GM23338 (cell line): ENCODE measurements around the gene FRRS1L. TPM values are rescaled to one million over a fixed set of nuclear protein-coding genes. Genes with fewer than 3 reads are reported as not detected.

Source experiments
- ATAC-seq: fragments of 200-7000 bp; cut with Tn5 transposase; 3 replicates; pipeline ENCODE4 v1.9.1; 2020
- DNase-seq: peaks from one replicate; pipeline ENCODE4 v3.0.0-alpha.2; 2015; ENCODE audit warnings: low spot score
- H2AFZ ChIP-seq: fragments of 200-600 bp; sonication (generic); 2 replicates; pipeline ENCODE4 v1.8.0; 2016; ENCODE audit warnings: antibody characterized with exemption, mild to moderate bottlenecking, moderate library complexity
- H3F3A ChIP-seq: fragments of 200-600 bp; sonication (generic); replicated peaks from 2 replicates; pipeline ENCODE4 v1.8.0; 2017; ENCODE audit warnings: antibody characterized with exemption, mixed run types, low read depth
- H3K27ac ChIP-seq: fragments of 200-600 bp; sonication (generic); 2 replicates; pipeline ENCODE4 v1.6.1; 2016; ENCODE audit warnings: low read depth
- H3K27me3 ChIP-seq: fragments of 200-600 bp; sonication (generic); 2 replicates; pipeline ENCODE4 v1.8.0; 2016; ENCODE audit warnings: mild to moderate bottlenecking, mixed run types, moderate library complexity; ENCODE audit not compliant: insufficient read depth
- H3K36me3 ChIP-seq: fragments of 200-600 bp; sonication (generic); 2 replicates; pipeline ENCODE4 v1.8.0; 2016; ENCODE audit warnings: mild to moderate bottlenecking; ENCODE audit not compliant: insufficient read depth
- H3K4me1 ChIP-seq: fragments of 200-600 bp; sonication (generic); 2 replicates; pipeline ENCODE4 v1.8.0; 2016; ENCODE audit warnings: mild to moderate bottlenecking, moderate library complexity; ENCODE audit not compliant: insufficient read depth
- H3K4me2 ChIP-seq: fragments of 200-600 bp; sonication (generic); 2 replicates; pipeline ENCODE4 v1.7.1; 2017; ENCODE audit warnings: mixed run types
- H3K4me3 ChIP-seq: fragments of 200-600 bp; sonication (generic); 2 replicates; pipeline ENCODE4 v1.6.1; 2016; ENCODE audit warnings: mixed run types
- H3K79me2 ChIP-seq: fragments of 200-600 bp; sonication (generic); replicated peaks from 2 replicates; pipeline ENCODE4 v1.8.0; 2017; ENCODE audit warnings: mild to moderate bottlenecking; ENCODE audit not compliant: insufficient read depth
- H3K9me2 ChIP-seq: fragments of 200-600 bp; sonication (generic); 2 replicates; pipeline ENCODE4 v1.8.0; 2017; ENCODE audit not compliant: insufficient read depth
- H4K20me1 ChIP-seq: fragments of 200-600 bp; sonication (generic); replicated peaks from 2 replicates; pipeline ENCODE4 v1.8.0; 2017; ENCODE audit warnings: mild to moderate bottlenecking; ENCODE audit not compliant: insufficient read depth
- H3K27ac Mint-ChIP-seq: 2 replicates; pipeline ENCODE4 v1.8.0; 2020; ENCODE audit warnings: inconsistent platforms, mild to moderate bottlenecking, moderate library complexity, mixed read lengths
- H3K27me3 Mint-ChIP-seq: 3 replicates; pipeline ENCODE4 v1.8.0; 2022; ENCODE audit warnings: low read depth, mild to moderate bottlenecking, moderate library complexity, mixed read lengths, inconsistent platforms; ENCODE audit not compliant: insufficient read depth, poor library complexity
- H3K36me3 Mint-ChIP-seq: 3 replicates; pipeline ENCODE4 v1.8.0; 2021; ENCODE audit warnings: low read depth, mild to moderate bottlenecking, inconsistent platforms, moderate library complexity, mixed read lengths
- H3K4me1 Mint-ChIP-seq: 3 replicates; pipeline ENCODE4 v1.8.0; 2020; ENCODE audit warnings: mild to moderate bottlenecking, inconsistent platforms, mixed read lengths
- H3K4me3 Mint-ChIP-seq: 3 replicates; pipeline ENCODE4 v1.8.0; 2021; ENCODE audit warnings: moderate library complexity, mild to moderate bottlenecking, inconsistent platforms, mixed read lengths
- H3K9me3 Mint-ChIP-seq: 3 replicates; pipeline ENCODE4 v1.8.0; 2020; ENCODE audit warnings: moderate library complexity, mild to moderate bottlenecking, inconsistent platforms, mixed read lengths
- NANOG ChIP-seq: IDR thresholded peaks from 2 replicates; pipeline ENCODE4 v1.6.1; 2016; ENCODE audit warnings: antibody characterized with exemption, borderline replicate concordance
- ZNF331 ChIP-seq: fragments of 250-450 bp; sonication (Bioruptor Pico); IDR thresholded peaks from 2 replicates; pipeline ENCODE4 v1.5.0; 2020; ENCODE audit warnings: low read depth, mild to moderate bottlenecking, moderate library complexity
- polyA plus RNA-seq: library from polyadenylated mRNA; unstranded; fragments of >200 nt; fragmentation: Nextera tagmentation; extraction: Ambion mirVana; gene quantifications from 2 replicates; pipeline ENCODE4 v1.2.1, GENCODE V29; 2016
- total RNA-seq: library from RNA; depleted of rRNA; stranded (reverse); fragments of >200 nt; shearing (Covaris generic); gene quantifications from 2 replicates; pipeline ENCODE4 v1.2.3, GENCODE V29; 2014
- TF ChIP-seq, protein P1 (sequence below): fragments of 250-450 bp; sonication (Bioruptor Pico); IDR thresholded peaks from 2 replicates; pipeline ENCODE4 v1.5.0; 2020; ENCODE audit warnings: mild to moderate bottlenecking, moderate library complexity

FRRS1L gene
- total and polyA plus RNA-seq, 2 experiments from 2014 or later = 0.37 to 1.1 TPM

DNA sequence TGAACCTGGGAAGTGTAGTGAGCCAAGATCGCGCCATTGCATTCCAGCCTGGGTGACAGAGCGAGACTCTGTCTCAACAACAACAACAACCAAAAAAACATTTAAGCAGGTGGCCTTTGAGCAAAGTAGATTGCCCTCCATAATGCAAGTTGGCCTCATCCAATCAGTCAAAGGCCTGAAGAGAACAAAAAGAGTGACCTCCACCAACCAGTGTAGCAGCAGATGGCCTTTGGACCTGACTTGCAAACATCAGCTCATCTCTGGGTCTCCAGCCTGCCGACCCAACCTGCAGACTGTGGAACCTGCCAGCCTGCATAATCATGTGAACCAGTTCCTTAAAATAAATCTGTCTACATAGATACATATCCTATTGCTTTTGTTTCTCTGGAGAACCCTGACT, 7.5 kb downstream of the FRRS1L start:
- no peak overlapping the region for H3K4me2 ChIP-seq
- no peak for TF ChIP-seq ZNF331 (CRISPR knock-in tag)
- Mint-ChIP-seq H3K36me3 (no peaks in the 10 kb centered on the region), H3K27me3 (no peaks in the 10 kb centered on the region), H3K9me3 (peaks cover 1% of the 10 kb centered on the region; the same call in 1 of the 3 replicates), H3K4me3 (no peak overlapping the region), H3K27ac (no peak overlapping the region), H3K4me1 (no peaks in the 10 kb centered on the region)
- H2AFZ ChIP-seq = no peak overlapping the region
- no peaks in the 10 kb centered on the region for H3K36me3 ChIP-seq
- H3K27me3 ChIP-seq = no peaks in the 10 kb centered on the region
- no peak overlapping the region for H3K27ac ChIP-seq
- H3K4me3 ChIP-seq = no peak overlapping the region
- DNase-seq (no peak), ATAC-seq (no peak)
- H3K9me2 ChIP-seq = no peaks in the 10 kb centered on the region
- no peaks in the 10 kb centered on the region for H3F3A ChIP-seq
- H3K4me1 ChIP-seq = no peaks in the 10 kb centered on the region
- no peaks in the 10 kb centered on the region for H4K20me1 ChIP-seq
- no peaks in the 10 kb centered on the region for H3K79me2 ChIP-seq

DNA sequence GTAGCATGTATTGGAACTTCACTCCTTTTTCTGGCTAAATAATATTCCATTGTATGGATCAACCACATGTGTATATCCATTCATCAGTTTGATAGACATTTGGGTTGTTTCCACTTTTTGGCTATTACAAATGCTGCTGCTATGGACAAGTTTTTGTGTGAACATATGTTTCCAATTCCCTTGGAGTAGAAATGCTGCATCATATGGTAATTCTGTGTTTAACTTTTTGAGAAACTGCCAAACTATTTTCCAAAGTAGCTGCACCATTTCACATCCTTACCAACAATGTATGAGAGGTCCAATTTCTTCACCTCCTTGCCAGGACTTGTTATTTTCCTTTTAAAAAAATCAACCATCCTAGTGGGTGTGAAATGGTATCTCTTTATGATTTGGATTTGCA, 8.4 kb downstream of the FRRS1L start:
- Histone ChIP-seq H3K27ac (no peak overlapping the region), H3K36me3 (no peaks in the 10 kb centered on the region), H3K4me2 (no peak overlapping the region), H3K4me3 (no peak overlapping the region), H4K20me1 (no peaks in the 10 kb centered on the region), H3K79me2 (no peaks in the 10 kb centered on the region), H2AFZ (no peak overlapping the region), H3K4me1 (no peaks in the 10 kb centered on the region), H3K9me2 (no peaks in the 10 kb centered on the region), H3K27me3 (no peaks in the 10 kb centered on the region), H3F3A (no peaks in the 10 kb centered on the region)
- DNase-seq (no peak), ATAC-seq (no peak)
- Mint-ChIP-seq H3K4me1 (no peaks in the 10 kb centered on the region), H3K27ac (no peak overlapping the region), H3K27me3 (no peaks in the 10 kb centered on the region), H3K9me3 (peaks cover 10% of the 10 kb centered on the region), H3K4me3 (no peak overlapping the region), H3K36me3 (peaks cover 6% of the 10 kb centered on the region; the same call in 2 of the 3 replicates)
- TF ChIP-seq NANOG = no peak

DNA sequence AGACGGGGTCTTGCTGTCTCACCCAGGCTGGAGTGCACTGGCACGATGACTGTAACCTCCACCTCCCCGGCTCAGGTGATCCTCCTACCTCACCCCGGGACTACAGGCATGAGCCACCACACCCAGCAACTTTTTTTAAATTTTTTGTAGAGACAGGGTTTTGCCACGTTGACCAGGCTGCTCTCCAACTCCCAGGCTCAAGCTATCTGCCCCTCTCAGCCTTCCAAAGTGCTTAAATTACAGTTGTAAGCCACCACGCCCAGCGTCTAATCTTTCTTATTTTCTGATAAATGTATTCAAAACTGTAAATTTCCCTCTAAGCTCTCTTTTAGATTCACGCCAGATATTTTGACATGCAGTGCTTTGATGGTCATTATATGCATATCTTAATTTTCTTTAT, 10.3 kb downstream of the FRRS1L start:
- Mint-ChIP-seq H3K27me3 (no peaks in the 10 kb centered on the region), H3K4me3 (no peak overlapping the region), H3K27ac (no peak overlapping the region), H3K9me3 (peaks cover 27% of the 10 kb centered on the region), H3K36me3 (peaks cover 9% of the 10 kb centered on the region), H3K4me1 (no peaks in the 10 kb centered on the region)
- TF ChIP-seq, protein P1, sequence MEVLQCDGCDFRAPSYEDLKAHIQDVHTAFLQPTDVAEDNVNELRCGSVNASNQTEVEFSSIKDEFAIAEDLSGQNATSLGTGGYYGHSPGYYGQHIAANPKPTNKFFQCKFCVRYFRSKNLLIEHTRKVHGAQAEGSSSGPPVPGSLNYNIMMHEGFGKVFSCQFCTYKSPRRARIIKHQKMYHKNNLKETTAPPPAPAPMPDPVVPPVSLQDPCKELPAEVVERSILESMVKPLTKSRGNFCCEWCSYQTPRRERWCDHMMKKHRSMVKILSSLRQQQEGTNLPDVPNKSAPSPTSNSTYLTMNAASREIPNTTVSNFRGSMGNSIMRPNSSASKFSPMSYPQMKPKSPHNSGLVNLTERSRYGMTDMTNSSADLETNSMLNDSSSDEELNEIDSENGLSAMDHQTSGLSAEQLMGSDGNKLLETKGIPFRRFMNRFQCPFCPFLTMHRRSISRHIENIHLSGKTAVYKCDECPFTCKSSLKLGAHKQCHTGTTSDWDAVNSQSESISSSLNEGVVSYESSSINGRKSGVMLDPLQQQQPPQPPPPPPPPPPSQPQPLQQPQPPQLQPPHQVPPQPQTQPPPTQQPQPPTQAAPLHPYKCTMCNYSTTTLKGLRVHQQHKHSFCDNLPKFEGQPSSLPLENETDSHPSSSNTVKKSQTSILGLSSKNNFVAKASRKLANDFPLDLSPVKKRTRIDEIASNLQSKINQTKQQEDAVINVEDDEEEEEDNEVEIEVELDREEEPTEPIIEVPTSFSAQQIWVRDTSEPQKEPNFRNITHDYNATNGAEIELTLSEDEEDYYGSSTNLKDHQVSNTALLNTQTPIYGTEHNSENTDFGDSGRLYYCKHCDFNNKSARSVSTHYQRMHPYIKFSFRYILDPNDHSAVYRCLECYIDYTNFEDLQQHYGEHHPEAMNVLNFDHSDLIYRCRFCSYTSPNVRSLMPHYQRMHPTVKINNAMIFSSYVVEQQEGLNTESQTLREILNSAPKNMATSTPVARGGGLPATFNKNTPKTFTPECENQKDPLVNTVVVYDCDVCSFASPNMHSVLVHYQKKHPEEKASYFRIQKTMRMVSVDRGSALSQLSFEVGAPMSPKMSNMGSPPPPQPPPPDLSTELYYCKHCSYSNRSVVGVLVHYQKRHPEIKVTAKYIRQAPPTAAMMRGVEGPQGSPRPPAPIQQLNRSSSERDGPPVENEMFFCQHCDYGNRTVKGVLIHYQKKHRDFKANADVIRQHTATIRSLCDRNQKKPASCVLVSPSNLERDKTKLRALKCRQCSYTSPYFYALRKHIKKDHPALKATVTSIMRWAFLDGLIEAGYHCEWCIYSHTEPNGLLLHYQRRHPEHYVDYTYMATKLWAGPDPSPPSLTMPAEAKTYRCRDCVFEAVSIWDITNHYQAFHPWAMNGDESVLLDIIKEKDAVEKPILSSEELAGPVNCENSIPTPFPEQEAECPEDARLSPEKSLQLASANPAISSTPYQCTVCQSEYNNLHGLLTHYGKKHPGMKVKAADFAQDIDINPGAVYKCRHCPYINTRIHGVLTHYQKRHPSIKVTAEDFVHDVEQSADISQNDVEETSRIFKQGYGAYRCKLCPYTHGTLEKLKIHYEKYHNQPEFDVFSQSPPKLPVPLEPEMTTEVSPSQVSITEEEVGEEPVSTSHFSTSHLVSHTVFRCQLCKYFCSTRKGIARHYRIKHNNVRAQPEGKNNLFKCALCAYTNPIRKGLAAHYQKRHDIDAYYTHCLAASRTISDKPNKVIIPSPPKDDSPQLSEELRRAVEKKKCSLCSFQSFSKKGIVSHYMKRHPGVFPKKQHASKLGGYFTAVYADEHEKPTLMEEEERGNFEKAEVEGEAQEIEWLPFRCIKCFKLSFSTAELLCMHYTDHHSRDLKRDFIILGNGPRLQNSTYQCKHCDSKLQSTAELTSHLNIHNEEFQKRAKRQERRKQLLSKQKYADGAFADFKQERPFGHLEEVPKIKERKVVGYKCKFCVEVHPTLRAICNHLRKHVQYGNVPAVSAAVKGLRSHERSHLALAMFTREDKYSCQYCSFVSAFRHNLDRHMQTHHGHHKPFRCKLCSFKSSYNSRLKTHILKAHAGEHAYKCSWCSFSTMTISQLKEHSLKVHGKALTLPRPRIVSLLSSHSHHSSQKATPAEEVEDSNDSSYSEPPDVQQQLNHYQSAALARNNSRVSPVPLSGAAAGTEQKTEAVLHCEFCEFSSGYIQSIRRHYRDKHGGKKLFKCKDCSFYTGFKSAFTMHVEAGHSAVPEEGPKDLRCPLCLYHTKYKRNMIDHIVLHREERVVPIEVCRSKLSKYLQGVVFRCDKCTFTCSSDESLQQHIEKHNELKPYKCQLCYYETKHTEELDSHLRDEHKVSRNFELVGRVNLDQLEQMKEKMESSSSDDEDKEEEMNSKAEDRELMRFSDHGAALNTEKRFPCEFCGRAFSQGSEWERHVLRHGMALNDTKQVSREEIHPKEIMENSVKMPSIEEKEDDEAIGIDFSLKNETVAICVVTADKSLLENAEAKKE (CRISPR knock-in tag) = no peak
- Histone ChIP-seq H3K9me2 (no peaks in the 10 kb centered on the region), H3K27me3 (no peaks in the 10 kb centered on the region), H3K4me2 (no peak overlapping the region), H4K20me1 (no peaks in the 10 kb centered on the region), H3K4me1 (no peaks in the 10 kb centered on the region), H2AFZ (no peak overlapping the region), H3K36me3 (peaks cover 8% of the 10 kb centered on the region; the same call in 1 of the 2 replicates), H3K27ac (no peak overlapping the region), H3K4me3 (no peak overlapping the region), H3K79me2 (no peaks in the 10 kb centered on the region), H3F3A (no peaks in the 10 kb centered on the region)
- DNase-seq (no peak), ATAC-seq (no peak)
